GM23248 (cell line): ENCODE measurements around the gene SCLT1.

Source experiments
- EZH2 ChIP-seq: fragments of 200-600 bp; sonication (generic); IDR thresholded peaks from 2 replicates; pipeline ENCODE4 v1.6.1; 2018; ENCODE audit warnings: antibody characterized with exemption, mild to moderate bottlenecking; ENCODE audit not compliant: insufficient read depth, poor library complexity, severe bottlenecking
- EZH2phosphoT487 ChIP-seq: fragments of 200-600 bp; sonication (generic); IDR thresholded peaks from 2 replicates; pipeline ENCODE4 v1.6.1; 2018; ENCODE audit warnings: antibody characterized with exemption, moderate library complexity, mild to moderate bottlenecking, low read depth; ENCODE audit not compliant: insufficient read depth

DNA sequence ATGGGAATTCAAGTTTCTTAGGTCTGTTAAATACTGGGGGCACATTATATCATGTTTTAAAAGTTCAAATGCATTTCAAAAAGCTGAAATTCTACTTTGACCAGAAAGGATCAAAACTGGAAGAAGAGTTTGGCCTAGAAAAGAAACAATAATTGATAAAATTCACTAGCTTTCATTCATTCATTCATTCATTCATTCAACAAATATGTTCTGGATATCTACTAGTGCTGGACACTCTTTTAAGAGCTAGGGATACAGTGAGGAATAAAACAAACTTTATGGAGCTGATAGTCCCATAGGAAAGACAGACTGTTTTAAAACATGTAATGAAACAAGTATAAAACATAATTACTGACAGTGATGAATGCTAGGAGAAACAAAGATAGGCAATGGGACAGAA lies 177.8 kb downstream of the SCLT1 start:
- TF ChIP-seq EZH2 (no peak), EZH2phosphoT487 (no peak)
